Upper lobe of right lung (tissue), 1 donor: ENCODE measurements around the gene PDE11A. TPM values are rescaled to one million over a fixed set of nuclear protein-coding genes. Genes with fewer than 3 reads are reported as not detected.

Experiments
- ATAC-seq: fragments of 200-7000 bp; cut with Tn5 transposase; one replicate; pipeline ENCODE4 v1.9.1; 2020; ENCODE audit warnings: mild to moderate bottlenecking, moderate library complexity
- DNase-seq: peaks from one replicate; pipeline ENCODE4 v3.0.0-alpha.2; 2020
- H3K27ac ChIP-seq: fragments of 200-600 bp; one replicate; pipeline ENCODE4 v1.8.0; 2022
- H3K27me3 ChIP-seq: fragments of 200-600 bp; one replicate; pipeline ENCODE4 v1.8.0; 2022; ENCODE audit warnings: mild to moderate bottlenecking
- H3K36me3 ChIP-seq: fragments of 200-600 bp; one replicate; pipeline ENCODE4 v1.8.0; 2022
- H3K4me1 ChIP-seq: fragments of 200-600 bp; one replicate; pipeline ENCODE4 v1.8.0; 2022
- H3K4me3 ChIP-seq: fragments of 200-600 bp; one replicate; pipeline ENCODE4 v1.8.0; 2022; ENCODE audit warnings: mild to moderate bottlenecking
- H3K9me3 ChIP-seq: fragments of 200-600 bp; one replicate; pipeline ENCODE4 v1.8.0; 2022
- intact Hi-C: fragments of 100-400 bp; cut with DNase I; formaldehyde crosslinking; loops from one replicate; pipeline ENCODE4 v1.11.0; 2022
- total RNA-seq: library from RNA; stranded (reverse); fragmentation: NEBNext Ultra II Directional; extraction: Animal tissue kit (Norgen Biotek cat#: 25700); gene quantifications from one replicate; pipeline ENCODE4 v1.2.1, GENCODE V29; 2021
- TF ChIP-seq, protein P1 (sequence below): fragments of 200-600 bp; IDR thresholded peaks from one replicate; pipeline ENCODE4 v1.8.0; 2022; ENCODE audit warnings: antibody characterized with exemption
- donor health status: DM: no; HTN: yes; CAD: no; lungs with severe emphysema.

The PDE11A gene
- total RNA-seq, 1 donor from 2014 or later, result not detected

DNA sequence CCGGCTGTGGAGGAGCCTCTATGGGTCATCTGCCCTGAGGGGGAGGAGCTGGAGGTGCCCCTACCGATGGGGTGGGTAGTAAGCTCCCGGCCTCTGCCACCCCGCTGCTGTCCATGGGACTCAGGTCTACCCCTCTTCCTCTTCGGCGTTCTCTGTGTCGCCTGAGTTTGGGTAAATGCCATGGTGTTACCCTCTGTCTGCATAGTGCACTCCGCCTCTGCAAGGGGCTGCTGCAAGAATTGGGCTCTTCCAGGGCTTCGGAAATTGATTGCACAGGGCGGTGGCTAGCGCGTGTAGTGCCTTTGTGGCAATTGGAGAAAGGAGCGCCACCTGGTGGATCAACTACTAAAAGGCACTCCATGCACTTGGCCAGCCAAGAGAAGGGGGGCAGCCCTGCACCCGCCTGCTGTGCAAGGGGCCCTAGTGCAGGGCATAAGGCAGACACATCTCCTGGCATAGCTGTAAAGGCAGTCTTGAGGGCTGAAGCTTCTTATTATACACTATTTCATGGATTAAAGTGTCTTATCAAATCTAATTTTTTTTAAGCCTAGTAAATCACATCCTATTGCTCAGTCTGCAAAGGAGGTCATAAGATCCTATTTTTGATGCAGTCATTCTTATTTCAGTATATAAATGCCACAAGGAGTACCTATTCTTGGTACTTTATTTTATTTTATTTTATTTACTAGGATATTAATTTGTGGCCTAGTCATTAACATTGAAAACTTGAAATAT lies 308.9 kb downstream of the PDE11A start:
- Histone ChIP-seq H3K9me3 (no peaks in the 10 kb centered on the region), H3K4me3 (no peak overlapping the region), H3K27ac (no peak overlapping the region), H3K36me3 (no peaks in the 10 kb centered on the region), H3K27me3 (no peaks in the 10 kb centered on the region), H3K4me1 (no peaks in the 10 kb centered on the region)
- intact Hi-C loops, result no loop called here
- peak; percentile 96 for ATAC-seq
- TF ChIP-seq, protein P1, sequence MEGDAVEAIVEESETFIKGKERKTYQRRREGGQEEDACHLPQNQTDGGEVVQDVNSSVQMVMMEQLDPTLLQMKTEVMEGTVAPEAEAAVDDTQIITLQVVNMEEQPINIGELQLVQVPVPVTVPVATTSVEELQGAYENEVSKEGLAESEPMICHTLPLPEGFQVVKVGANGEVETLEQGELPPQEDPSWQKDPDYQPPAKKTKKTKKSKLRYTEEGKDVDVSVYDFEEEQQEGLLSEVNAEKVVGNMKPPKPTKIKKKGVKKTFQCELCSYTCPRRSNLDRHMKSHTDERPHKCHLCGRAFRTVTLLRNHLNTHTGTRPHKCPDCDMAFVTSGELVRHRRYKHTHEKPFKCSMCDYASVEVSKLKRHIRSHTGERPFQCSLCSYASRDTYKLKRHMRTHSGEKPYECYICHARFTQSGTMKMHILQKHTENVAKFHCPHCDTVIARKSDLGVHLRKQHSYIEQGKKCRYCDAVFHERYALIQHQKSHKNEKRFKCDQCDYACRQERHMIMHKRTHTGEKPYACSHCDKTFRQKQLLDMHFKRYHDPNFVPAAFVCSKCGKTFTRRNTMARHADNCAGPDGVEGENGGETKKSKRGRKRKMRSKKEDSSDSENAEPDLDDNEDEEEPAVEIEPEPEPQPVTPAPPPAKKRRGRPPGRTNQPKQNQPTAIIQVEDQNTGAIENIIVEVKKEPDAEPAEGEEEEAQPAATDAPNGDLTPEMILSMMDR, result peak; percentile 91
- DNase-seq, result peak; percentile 79

GRCh38 chr2:177759443-177759842 lies 313.1 kb downstream of the PDE11A start:
- DNase-seq (no peak), ATAC-seq (no peak)
- no peak overlapping the region for H3K27ac ChIP-seq
- TF ChIP-seq, protein P1, result no peak
- intact Hi-C loops, result no loop called here
- no peaks in the 10 kb centered on the region for H3K27me3 ChIP-seq
- H3K4me3 ChIP-seq, result no peak overlapping the region
- no peaks in the 10 kb centered on the region for H3K4me1 ChIP-seq
- H3K36me3 ChIP-seq, result no peaks in the 10 kb centered on the region
- H3K9me3 ChIP-seq, result no peaks in the 10 kb centered on the region

GRCh38 chr2:177758591-177759371 lies 313.8 kb downstream of the PDE11A start:
- Histone ChIP-seq H3K4me1 (no peaks in the 10 kb centered on the region), H3K27me3 (no peaks in the 10 kb centered on the region), H3K36me3 (no peaks in the 10 kb centered on the region), H3K27ac (no peak overlapping the region), H3K4me3 (no peak overlapping the region), H3K9me3 (no peaks in the 10 kb centered on the region)
- intact Hi-C loops, result no loop called here
- DNase-seq (no peak), ATAC-seq (no peak)
- TF ChIP-seq, protein P1, result peak; percentile 48

DNA sequence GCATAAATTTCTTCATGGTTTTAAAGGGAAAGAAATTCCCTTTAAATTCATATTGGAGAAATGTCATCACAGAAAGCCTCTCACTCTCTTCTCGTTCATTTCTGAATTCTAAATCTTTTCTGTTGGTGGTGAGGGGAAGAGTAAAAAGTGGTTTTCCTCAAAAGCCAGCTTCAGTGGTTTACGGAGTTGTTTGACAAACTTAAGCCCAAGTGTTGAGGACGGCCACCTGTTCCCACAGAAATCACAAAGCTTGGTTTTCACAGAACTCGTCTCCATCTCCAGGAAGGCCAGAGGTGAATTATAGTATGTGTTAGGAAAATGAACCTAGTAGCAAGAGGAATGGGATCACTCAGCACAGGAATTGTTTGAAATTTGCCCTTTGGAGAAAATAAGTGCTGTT lies 316.2 kb downstream of the PDE11A start:
- Histone ChIP-seq H3K9me3 (no peaks in the 10 kb centered on the region), H3K4me1 (no peaks in the 10 kb centered on the region), H3K4me3 (no peak overlapping the region), H3K27ac (no peak overlapping the region), H3K36me3 (no peaks in the 10 kb centered on the region), H3K27me3 (no peaks in the 10 kb centered on the region)
- ATAC-seq, result no peak
- TF ChIP-seq, protein P1, result no peak
- intact Hi-C loops, result no loop called here
- DNase-seq, result no peak

DNA sequence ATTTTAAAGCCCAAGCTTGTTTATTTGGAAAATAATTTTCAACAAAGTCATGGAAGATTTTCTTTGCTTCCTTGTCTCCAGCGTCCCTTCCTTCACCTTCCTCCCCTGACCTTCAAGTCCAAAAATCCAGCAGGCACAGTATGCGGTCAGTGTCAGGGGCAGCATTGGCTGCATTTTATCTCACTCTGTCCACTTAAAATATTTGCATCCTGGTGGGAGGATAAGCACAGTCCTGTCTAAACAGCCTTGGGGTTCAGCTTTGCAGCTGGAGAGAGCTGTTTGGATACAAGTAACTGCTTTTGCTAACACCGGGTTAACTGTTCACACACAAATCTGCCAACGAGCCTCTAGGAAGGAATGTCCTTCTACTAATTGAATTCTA lies 318.1 kb downstream of the PDE11A start:
- Histone ChIP-seq H3K27ac (peak overlapping the region; percentile 60), H3K4me1 (no peaks in the 10 kb centered on the region), H3K9me3 (no peaks in the 10 kb centered on the region), H3K36me3 (no peaks in the 10 kb centered on the region), H3K4me3 (no peak overlapping the region), H3K27me3 (no peaks in the 10 kb centered on the region)
- intact Hi-C loops, result no loop called here
- DNase-seq, result no peak
- TF ChIP-seq, protein P1, result no peak
- ATAC-seq, result no peak
